AG10803 (cell line): ENCODE results near the gene TFCP2.
"Not testable (repeated sequence)": the region's sequence is repeated elsewhere in the genome, so short reads cannot be mapped to it uniquely, and the experiment has no call there.

Experiments used
- DNase-seq: peaks from one replicate; pipeline ENCODE4 v3.0.0; 2010; ENCODE audit warnings: low read depth
- H3K4me3 ChIP-seq: 2 replicates; pipeline ENCODE4 v1.5.1; 2011; ENCODE audit warnings: mild to moderate bottlenecking, low read length, control low read depth
- TF ChIP-seq, protein P1 (sequence below): conservative IDR thresholded peaks from 2 replicates; pipeline ENCODE4 v1.5.1; 2011; ENCODE audit warnings: mild to moderate bottlenecking, low read length, control low read depth, inconsistent platforms

TFCP2 gene, protein sequence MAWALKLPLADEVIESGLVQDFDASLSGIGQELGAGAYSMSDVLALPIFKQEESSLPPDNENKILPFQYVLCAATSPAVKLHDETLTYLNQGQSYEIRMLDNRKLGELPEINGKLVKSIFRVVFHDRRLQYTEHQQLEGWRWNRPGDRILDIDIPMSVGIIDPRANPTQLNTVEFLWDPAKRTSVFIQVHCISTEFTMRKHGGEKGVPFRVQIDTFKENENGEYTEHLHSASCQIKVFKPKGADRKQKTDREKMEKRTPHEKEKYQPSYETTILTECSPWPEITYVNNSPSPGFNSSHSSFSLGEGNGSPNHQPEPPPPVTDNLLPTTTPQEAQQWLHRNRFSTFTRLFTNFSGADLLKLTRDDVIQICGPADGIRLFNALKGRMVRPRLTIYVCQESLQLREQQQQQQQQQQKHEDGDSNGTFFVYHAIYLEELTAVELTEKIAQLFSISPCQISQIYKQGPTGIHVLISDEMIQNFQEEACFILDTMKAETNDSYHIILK

DNA sequence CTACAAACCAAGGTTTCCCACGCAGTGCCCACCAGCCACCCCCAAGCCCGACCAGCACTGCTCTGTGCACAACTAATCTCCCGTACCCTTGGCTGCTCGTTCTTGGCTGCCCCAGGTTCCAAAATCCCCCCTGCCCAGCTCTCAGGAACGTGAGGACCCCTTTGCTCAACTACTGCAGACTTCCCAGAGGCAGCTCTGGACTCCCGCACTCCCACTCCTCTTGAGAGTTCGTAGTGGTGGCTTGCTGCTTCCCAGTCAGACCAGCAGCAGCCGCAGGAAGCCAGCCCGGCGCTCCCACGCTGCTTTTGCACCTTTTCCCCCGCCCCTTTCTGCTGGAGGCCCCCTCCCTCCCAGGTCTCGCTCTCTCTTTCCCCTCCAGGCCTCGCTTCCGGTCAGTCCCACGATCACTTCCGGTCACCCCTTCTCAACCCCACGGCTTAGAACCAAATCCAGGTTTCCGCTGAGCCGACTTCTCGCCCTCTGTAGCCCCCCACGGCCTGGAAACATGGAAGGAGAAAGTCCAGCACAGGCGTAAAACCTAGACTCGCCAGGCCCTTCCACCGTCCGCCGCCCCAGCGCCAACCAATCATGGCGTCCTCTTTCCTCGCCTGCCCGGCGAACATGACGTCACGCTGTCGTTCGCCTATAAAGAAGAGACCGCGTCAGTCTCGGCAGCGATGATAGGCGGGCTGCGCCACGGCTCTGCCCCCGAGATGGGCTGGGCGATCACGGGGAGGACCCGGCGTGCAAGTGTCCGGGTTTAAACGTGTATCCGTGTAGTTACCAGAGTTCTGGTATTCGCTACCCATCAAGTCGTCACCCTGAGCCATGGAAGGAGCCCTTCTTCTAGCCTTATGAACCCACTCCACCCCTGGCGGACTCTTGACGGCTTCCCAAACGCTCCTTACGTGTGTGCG lies at the start of gene TFCP2:
Gene TFCP2, minus strand, starts transcription at position 621 of the 917 bp plus-strand sequence. CDS start 713 bp downstream, outside the sequence.
- TF ChIP-seq, protein P1, sequence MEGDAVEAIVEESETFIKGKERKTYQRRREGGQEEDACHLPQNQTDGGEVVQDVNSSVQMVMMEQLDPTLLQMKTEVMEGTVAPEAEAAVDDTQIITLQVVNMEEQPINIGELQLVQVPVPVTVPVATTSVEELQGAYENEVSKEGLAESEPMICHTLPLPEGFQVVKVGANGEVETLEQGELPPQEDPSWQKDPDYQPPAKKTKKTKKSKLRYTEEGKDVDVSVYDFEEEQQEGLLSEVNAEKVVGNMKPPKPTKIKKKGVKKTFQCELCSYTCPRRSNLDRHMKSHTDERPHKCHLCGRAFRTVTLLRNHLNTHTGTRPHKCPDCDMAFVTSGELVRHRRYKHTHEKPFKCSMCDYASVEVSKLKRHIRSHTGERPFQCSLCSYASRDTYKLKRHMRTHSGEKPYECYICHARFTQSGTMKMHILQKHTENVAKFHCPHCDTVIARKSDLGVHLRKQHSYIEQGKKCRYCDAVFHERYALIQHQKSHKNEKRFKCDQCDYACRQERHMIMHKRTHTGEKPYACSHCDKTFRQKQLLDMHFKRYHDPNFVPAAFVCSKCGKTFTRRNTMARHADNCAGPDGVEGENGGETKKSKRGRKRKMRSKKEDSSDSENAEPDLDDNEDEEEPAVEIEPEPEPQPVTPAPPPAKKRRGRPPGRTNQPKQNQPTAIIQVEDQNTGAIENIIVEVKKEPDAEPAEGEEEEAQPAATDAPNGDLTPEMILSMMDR, result no peak
- peak within 1 kb of the TSS; percentile 91 for H3K4me3 ChIP-seq
- DNase-seq, result peak; percentile 94

DNA sequence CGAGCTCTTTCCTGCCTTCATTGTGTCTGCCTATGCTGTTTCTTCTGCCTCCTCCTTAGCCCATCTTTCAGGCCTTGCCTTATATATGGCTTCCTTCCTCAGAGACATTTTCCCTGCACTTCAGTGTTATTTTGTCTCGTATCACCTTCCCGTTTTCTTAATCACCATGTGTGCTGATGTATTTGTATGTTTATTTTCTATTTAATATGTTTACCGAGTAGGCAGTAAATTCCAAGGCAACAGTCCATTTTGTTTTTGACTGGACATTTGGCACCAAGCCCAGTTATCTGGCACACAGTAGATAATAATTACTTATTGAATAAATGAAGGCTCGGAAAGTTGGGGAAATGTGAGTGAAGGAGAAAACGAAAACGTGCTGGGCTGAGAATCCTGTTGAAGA lies 49.5 kb upstream of the TFCP2 start:
- no peak overlapping the region for H3K4me3 ChIP-seq
- DNase-seq, result no peak
- TF ChIP-seq, protein P1, result no peak

DNA sequence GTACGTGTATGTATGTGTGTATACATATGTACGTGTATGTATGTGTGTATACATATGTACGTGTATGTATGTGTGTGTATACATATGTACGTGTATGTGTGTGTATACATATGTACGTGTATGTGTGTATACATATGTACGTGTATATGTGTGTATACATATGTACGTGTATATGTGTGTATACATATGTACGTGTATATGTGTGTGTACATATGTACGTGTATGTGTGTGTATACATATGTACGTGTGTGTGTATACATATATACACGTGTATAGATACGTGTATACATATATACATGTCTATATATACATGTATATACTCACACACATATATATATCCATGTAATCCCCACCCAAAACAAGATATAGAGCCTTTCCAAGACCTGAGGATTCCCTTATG lies 46.9 kb upstream of the TFCP2 start:
- DNase-seq, H3K4me3 ChIP-seq: not testable (repeated sequence)

DNA sequence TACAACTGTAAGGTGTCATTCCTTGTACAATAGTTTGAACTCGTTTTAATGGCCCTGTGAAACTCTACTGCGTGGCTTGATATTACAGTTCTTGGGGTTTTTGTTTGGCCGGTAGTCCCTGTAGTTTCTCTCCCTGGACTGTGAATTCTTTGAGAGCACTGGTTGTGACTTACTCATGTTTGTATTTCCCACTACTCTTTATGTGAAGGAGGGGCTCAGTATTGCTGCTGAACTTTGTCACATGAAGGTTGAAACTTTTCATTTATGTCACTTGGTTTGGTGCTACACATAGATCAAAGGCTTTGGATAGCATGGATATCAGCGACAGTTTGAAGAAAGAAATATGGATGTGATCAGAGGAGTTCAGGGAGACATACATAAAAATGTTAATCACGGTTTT lies 46.4 kb upstream of the TFCP2 start:
- DNase-seq, result no peak
- TF ChIP-seq, protein P1, result no peak
- H3K4me3 ChIP-seq, result no peak overlapping the region

DNA sequence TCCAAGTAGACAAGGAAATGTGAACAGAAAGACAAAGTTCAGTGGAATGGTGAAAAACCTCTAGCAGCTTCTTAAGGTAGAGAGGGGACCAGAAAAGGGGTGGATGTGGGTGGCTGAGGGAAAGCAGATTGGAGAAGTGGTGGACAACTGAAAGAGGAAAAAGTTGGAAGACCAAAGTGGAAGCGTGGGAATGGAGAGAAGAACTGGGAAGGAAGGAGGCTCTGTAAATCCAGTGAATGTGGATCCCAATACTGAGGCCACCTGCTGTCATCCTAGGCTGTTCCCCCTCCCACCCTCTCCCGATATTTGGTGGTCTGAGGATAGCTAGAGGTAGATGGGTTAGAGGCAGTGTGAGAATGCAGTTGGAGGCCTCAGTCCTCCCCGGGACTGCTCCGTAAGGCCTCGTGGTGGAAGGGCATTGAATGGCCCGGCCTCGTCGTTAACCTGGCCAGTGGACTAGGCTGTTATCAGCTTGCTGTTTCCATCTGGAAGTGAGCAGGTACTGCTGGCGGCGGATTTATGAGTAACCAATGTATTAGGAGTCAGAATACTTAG lies 45.7 kb upstream of the TFCP2 start:
- TF ChIP-seq, protein P1, result no peak
- H3K4me3 ChIP-seq, result peak overlapping the region; percentile 81
- DNase-seq, result no peak

DNA sequence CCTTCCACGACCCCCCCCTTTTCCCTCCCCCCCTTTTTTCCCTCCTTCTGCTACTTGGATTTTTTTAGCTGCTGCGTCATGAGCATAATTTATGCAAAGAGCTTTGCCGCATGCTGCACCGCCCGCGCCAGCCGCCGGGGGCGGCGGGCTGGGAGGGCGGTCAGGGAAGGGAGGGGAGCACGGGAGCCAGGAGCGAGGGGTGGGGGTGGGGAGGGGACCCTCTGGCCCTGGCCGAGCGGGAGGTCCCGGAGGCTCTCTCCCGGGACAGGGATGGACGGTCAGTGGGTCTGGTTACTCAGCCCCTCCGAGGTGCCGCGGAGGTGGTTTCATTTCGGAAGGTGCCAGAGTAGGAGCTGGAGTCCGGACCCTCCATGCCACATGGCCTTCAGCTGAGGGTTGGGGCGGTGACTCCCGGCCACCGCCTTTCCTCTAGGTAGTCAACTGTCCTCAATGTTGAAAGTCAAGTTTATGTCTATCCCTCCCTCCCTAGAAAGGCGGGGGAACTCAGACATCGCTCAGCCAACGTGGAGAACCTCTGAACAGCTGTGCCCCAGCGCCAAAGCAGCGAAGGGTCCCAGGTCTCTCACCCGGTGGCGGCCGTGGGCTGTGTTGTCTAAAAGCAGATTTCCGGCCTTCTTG lies 45.2 kb upstream of the TFCP2 start, which contains the start of gene POU6F1:
Gene POU6F1, minus strand, starts transcription at position 95 of the 639 bp plus-strand sequence. CDS start 11,226 bp downstream, outside the sequence.
- peak; percentile 73 for DNase-seq
- H3K4me3 ChIP-seq, result peak within 1 kb of the TSS; percentile 81
- TF ChIP-seq, protein P1, result peak; percentile 44
